Hepatocyte (in vitro differentiated cells): ENCODE measurements around the gene VCAN. TPM values are rescaled to one million over a fixed set of nuclear protein-coding genes. Genes with fewer than 3 reads are reported as not detected.
A peak's percentile ranks its signal among the peaks of the same experiment; 100 is the strongest.

Experiments
- DNase-seq: peaks from one replicate; pipeline ENCODE4 v3.0.0-alpha.2; 2016; ENCODE audit warnings: low spot score
- H2AFZ ChIP-seq: fragments of 200-600 bp; sonication (generic); 2 replicates; pipeline ENCODE4 v1.6.0; 2016; ENCODE audit warnings: antibody characterized with exemption, mild to moderate bottlenecking
- H3K27ac ChIP-seq: fragments of 200-600 bp; sonication (generic); 2 replicates; pipeline ENCODE4 v1.5.1; 2016; ENCODE audit warnings: mild to moderate bottlenecking
- H3K27me3 ChIP-seq: fragments of 200-600 bp; sonication (generic); 2 replicates; pipeline ENCODE4 v1.6.1; 2016
- H3K36me3 ChIP-seq: fragments of 200-600 bp; sonication (generic); replicated peaks from 2 replicates; pipeline ENCODE4 v1.5.1; 2016; ENCODE audit warnings: low read depth; ENCODE audit not compliant: insufficient read depth
- H3K4me1 ChIP-seq: fragments of 200-600 bp; sonication (generic); 2 replicates; pipeline ENCODE4 v1.5.1; 2016; ENCODE audit warnings: mild to moderate bottlenecking, moderate library complexity; ENCODE audit not compliant: insufficient read depth
- H3K4me2 ChIP-seq: fragments of 200-600 bp; sonication (generic); 2 replicates; pipeline ENCODE4 v1.6.0; 2016
- H3K4me3 ChIP-seq: fragments of 200-600 bp; sonication (generic); 2 replicates; pipeline ENCODE4 v1.5.1; 2016; ENCODE audit warnings: mild to moderate bottlenecking
- H3K79me2 ChIP-seq: fragments of 200-600 bp; sonication (generic); 2 replicates; pipeline ENCODE4 v1.6.0; 2017; ENCODE audit warnings: mild to moderate bottlenecking
- H3K9me2 ChIP-seq: fragments of 200-600 bp; sonication (generic); replicated peaks from 2 replicates; pipeline ENCODE4 v1.6.0; 2017; ENCODE audit warnings: mild to moderate bottlenecking; ENCODE audit not compliant: insufficient read depth
- H3K9me3 ChIP-seq: fragments of 200-600 bp; sonication (generic); 2 replicates; pipeline ENCODE4 v1.5.1; 2016; ENCODE audit warnings: low read depth, mild to moderate bottlenecking
- H4K20me1 ChIP-seq: fragments of 200-600 bp; sonication (generic); 2 replicates; pipeline ENCODE4 v1.6.0; 2016; ENCODE audit warnings: mild to moderate bottlenecking; ENCODE audit not compliant: insufficient read depth, poor library complexity, severe bottlenecking
- EZH2 ChIP-seq: fragments of 200-600 bp; sonication (generic); IDR thresholded peaks from 2 replicates; pipeline ENCODE4 v1.6.1; 2016; ENCODE audit warnings: antibody characterized with exemption, mild to moderate bottlenecking, borderline replicate concordance
- EZH2phosphoT487 ChIP-seq: fragments of 200-600 bp; sonication (generic); IDR thresholded peaks from one replicate; pipeline ENCODE4 v1.6.1; 2018; ENCODE audit warnings: antibody characterized with exemption, mild to moderate bottlenecking, low read depth, moderate library complexity; ENCODE audit not compliant: unreplicated experiment, severe bottlenecking
- whole genome bisulfite sequencing: methylation state at CpG from one replicate; pipeline ENCODE4 v1.1.6; 2016; ENCODE audit warnings: low lambda C conversion rate; ENCODE audit errors: missing lambda C conversion rate; 5-methylcytosine and 5-hydroxymethylcytosine counted together
- polyA plus RNA-seq: library from polyadenylated mRNA; unstranded; fragments of >200 nt; fragmentation: Nextera tagmentation; extraction: Ambion mirVana; gene quantifications from 2 replicates; pipeline ENCODE4 v1.2.1, GENCODE V29; 2016
- total RNA-seq: library from RNA; depleted of rRNA; stranded (reverse); fragments of >200 nt; gene quantifications from 2 replicates; pipeline ENCODE4 v1.2.3, GENCODE V29; 2014
- TF ChIP-seq, protein P1 (sequence below): fragments of 200-600 bp; sonication (generic); IDR thresholded peaks from 2 replicates; pipeline ENCODE4 v1.5.1; 2016; ENCODE audit warnings: antibody characterized with exemption, mild to moderate bottlenecking; ENCODE audit not compliant: poor library complexity

The VCAN gene
- total and polyA plus RNA-seq, 2 experiments from 2014 or later, result 104 to 398 TPM

DNA sequence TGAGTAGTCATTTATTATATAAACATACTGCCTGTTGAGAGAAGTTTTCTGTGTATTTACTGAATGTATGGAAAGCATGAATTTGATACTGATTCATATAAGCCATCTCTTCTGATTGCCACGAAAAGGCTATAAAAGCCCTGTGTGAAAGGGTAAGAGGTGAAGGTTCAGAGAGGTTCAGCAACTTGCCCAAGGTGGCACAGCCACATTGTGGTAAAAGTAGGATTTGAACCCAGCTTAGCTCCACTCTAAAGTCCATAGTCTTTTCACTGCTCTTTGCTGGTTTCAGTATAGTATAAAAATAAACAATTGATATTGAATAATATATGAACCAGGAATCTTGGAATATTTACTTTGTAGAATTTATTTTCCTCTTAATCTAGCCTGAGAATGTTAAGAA lies 71.3 kb downstream of the VCAN start:
- TF ChIP-seq EZH2phosphoT487, result no peak
- TF ChIP-seq, protein P1, sequence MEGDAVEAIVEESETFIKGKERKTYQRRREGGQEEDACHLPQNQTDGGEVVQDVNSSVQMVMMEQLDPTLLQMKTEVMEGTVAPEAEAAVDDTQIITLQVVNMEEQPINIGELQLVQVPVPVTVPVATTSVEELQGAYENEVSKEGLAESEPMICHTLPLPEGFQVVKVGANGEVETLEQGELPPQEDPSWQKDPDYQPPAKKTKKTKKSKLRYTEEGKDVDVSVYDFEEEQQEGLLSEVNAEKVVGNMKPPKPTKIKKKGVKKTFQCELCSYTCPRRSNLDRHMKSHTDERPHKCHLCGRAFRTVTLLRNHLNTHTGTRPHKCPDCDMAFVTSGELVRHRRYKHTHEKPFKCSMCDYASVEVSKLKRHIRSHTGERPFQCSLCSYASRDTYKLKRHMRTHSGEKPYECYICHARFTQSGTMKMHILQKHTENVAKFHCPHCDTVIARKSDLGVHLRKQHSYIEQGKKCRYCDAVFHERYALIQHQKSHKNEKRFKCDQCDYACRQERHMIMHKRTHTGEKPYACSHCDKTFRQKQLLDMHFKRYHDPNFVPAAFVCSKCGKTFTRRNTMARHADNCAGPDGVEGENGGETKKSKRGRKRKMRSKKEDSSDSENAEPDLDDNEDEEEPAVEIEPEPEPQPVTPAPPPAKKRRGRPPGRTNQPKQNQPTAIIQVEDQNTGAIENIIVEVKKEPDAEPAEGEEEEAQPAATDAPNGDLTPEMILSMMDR, result no peak
- no peak for TF ChIP-seq EZH2
- H3K27ac ChIP-seq, result no peak overlapping the region
- H2AFZ ChIP-seq, result no peak overlapping the region
- DNase-seq, result no peak
- H3K79me2 ChIP-seq, result peaks cover 59% of the 10 kb centered on the region
- H3K4me1 ChIP-seq, result peaks cover 10% of the 10 kb centered on the region
- H3K27me3 ChIP-seq, result no peaks in the 10 kb centered on the region
- H4K20me1 ChIP-seq, result no peaks in the 10 kb centered on the region
- no peak overlapping the region for H3K4me3 ChIP-seq
- no peaks in the 10 kb centered on the region for H3K9me3 ChIP-seq
- peak overlapping the region; percentile 49 for H3K4me2 ChIP-seq
- H3K36me3 ChIP-seq, result peaks cover 7% of the 10 kb centered on the region
- 78% methylated on average over 1 of the region's 1 CpG for WGBS
- no peaks in the 10 kb centered on the region for H3K9me2 ChIP-seq

DNA sequence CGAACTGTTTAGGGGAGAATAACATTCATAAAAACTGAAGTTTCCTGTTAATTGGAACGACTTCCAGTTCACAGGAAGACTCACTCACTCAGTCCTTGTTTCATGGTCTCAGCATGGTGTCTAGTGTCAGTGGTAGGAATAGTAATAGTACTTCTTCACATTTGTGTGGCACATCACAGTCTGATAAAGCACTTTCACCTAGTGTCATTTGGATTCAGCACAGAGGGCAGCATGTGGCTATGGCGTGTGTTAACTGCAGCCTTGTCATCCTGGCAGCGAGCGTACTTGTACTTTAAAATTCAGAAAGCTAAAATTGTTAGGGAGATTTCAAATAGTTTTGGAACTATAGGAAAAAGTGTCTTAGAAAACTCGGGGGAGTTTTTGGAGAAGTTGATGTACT lies 72.4 kb downstream of the VCAN start:
- Histone ChIP-seq H3K4me1 (peaks cover 10% of the 10 kb centered on the region), H3K27me3 (no peaks in the 10 kb centered on the region), H3K27ac (peak overlapping the region; percentile 52), H3K4me2 (peak overlapping the region; percentile 49), H4K20me1 (no peaks in the 10 kb centered on the region), H3K36me3 (peaks cover 7% of the 10 kb centered on the region), H3K9me3 (no peaks in the 10 kb centered on the region), H3K4me3 (no peak overlapping the region), H3K9me2 (no peaks in the 10 kb centered on the region), H3K79me2 (peaks cover 48% of the 10 kb centered on the region), H2AFZ (no peak overlapping the region)
- no peak for TF ChIP-seq EZH2phosphoT487
- TF ChIP-seq, protein P1, result no peak
- no peak for TF ChIP-seq EZH2
- DNase-seq, result no peak
- 63% methylated on average over 6 of the region's 6 CpGs for WGBS

DNA sequence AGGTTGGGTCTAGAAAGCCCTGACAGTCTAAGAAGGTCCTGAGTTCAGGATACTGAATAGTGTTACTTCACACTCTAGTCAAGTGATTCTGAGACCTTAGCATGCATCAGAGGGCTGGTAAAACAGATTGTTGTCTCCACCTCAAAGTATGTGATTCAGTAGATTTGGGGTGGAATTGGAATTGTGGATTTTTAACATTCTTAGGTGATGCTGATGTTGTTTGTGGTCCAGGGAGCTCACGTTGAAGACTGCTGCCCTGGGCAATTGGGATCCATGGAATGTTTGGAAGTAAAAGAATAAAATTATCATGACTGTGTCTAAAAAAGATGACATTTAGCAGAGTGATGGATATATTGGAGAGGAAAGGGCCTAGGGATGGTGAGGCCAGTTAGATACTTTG lies 75.6 kb downstream of the VCAN start:
- Histone ChIP-seq H4K20me1 (no peaks in the 10 kb centered on the region), H3K9me2 (no peaks in the 10 kb centered on the region), H3K9me3 (no peaks in the 10 kb centered on the region), H3K4me3 (no peak overlapping the region), H3K4me1 (peaks cover 16% of the 10 kb centered on the region), H3K27ac (no peak overlapping the region), H2AFZ (no peak overlapping the region), H3K27me3 (no peaks in the 10 kb centered on the region), H3K36me3 (no peaks in the 10 kb centered on the region), H3K4me2 (no peak overlapping the region), H3K79me2 (peaks cover 27% of the 10 kb centered on the region)
- no peak for DNase-seq
- TF ChIP-seq EZH2phosphoT487 (no peak), EZH2 (no peak)
- TF ChIP-seq, protein P1, result no peak
- 93% methylated on average over 1 of the region's 1 CpG for WGBS

DNA sequence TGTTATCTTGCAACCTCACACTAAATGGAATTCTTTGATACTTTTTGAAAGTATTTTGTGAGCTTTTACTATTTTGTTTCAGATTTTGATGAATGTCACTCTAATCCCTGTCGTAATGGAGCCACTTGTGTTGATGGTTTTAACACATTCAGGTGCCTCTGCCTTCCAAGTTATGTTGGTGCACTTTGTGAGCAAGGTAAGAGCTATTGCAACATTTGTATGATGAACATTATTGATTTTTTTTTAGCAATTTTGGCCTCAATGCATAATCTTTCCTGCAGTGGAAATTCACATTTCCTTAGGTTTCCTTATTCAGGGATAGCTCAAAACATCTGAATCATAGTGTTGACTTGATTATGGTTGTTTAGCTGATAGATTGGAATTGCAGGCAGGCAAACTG lies 76.3 kb downstream of the VCAN start:
- 94% methylated on average over 1 of the region's 1 CpG for WGBS
- Histone ChIP-seq H3K79me2 (peaks cover 23% of the 10 kb centered on the region), H3K36me3 (no peaks in the 10 kb centered on the region), H4K20me1 (no peaks in the 10 kb centered on the region), H3K4me1 (peaks cover 16% of the 10 kb centered on the region), H3K9me3 (no peaks in the 10 kb centered on the region), H3K27ac (peak overlapping the region; percentile 28), H3K9me2 (no peaks in the 10 kb centered on the region), H2AFZ (no peak overlapping the region), H3K4me3 (no peak overlapping the region), H3K27me3 (no peaks in the 10 kb centered on the region), H3K4me2 (no peak overlapping the region)
- DNase-seq, result no peak
- no peak for TF ChIP-seq EZH2phosphoT487
- TF ChIP-seq, protein P1, result no peak
- no peak for TF ChIP-seq EZH2
